Esophagus squamous epithelium (tissue), 5 donors: ENCODE data around the gene RAMP3. TPM values are rescaled to one million over a fixed set of nuclear protein-coding genes. Genes with fewer than 3 reads are reported as not detected.
"Not testable (repeated sequence)": the region's sequence is repeated elsewhere in the genome, so short reads cannot be mapped to it uniquely, and the experiment has no call there.

Source experiments
- DNase-seq: peaks from one replicate; lab custom pipeline; 2025; lab: John Stamatoyannopoulos, UW
- H3K27ac ChIP-seq, 4 donors: fragments of 200-600 bp; sonication (generic); one replicate each; pipeline ENCODE4 v1.5.1; 2016 to 2019; ENCODE audit warnings: mild to moderate bottlenecking in 1 of 4
- H3K27me3 ChIP-seq, 4 donors: fragments of 200-600 bp; sonication (generic); 1 replicate in 3 of 4; 2 replicates in 1 of 4; pipeline versions ENCODE4 v1.5.1 to v1.6.0; 2017 to 2021; ENCODE audit warnings: antibody characterized with exemption in 1 of 4
- H3K36me3 ChIP-seq, 3 donors: fragments of 200-600 bp; sonication (generic); one replicate each; pipeline ENCODE4 v1.5.1; 2016 to 2019
- H3K4me1 ChIP-seq, 3 donors: fragments of 200-600 bp; sonication (generic); one replicate each; pipeline ENCODE4 v1.5.1; 2017 to 2019
- H3K4me3 ChIP-seq, 4 donors: fragments of 200-600 bp; sonication (generic); 1 replicate in 3 of 4; 2 replicates in 1 of 4; pipeline ENCODE4 v1.5.1; 2016 to 2019; ENCODE audit warnings: mild to moderate bottlenecking in 2 of 4, moderate library complexity in 1 of 4
- H3K9me3 ChIP-seq, 3 donors: fragments of 200-600 bp; sonication (generic); one replicate each; pipeline ENCODE4 v1.5.1; 2016 to 2019
- CTCF ChIP-seq, 6 experiments: fragments of 450-650 bp in 4 of 6; fragments of 200-600 bp in 2 of 6; sonication (generic) in 2 of 6; IDR thresholded peaks; one replicate each; pipeline ENCODE4 v1.5.1; 2016 to 2019; ENCODE audit warnings: antibody characterized with exemption in 6 of 6, mild to moderate bottlenecking in 4 of 6, moderate library complexity in 4 of 6
- POLR2A ChIP-seq, 4 donors: fragments of 450-650 bp; IDR thresholded peaks; one replicate each; pipeline ENCODE4 v1.6.1; 2017; ENCODE audit warnings: antibody characterized with exemption in 4 of 4, mild to moderate bottlenecking in 4 of 4, moderate library complexity in 3 of 4
- WGBS, 2 donors: methylation state at CpG; one replicate each; pipeline ENCODE4 v1.1.5; 2018; 5-methylcytosine and 5-hydroxymethylcytosine counted together
- intact Hi-C: fragments of 100-400 bp; cut with DNase I; formaldehyde crosslinking; loops from one replicate; pipeline ENCODE4 v1.15.0; 2022
- total RNA-seq, 4 donors: library from RNA; depleted of rRNA; stranded (reverse); fragments of >200 nt; gene quantifications; one replicate each; pipeline ENCODE4 v1.1.0, GENCODE V29; 2016
- donor health status: DM: yes; HTN: yes; CAD: no.

RAMP3 gene
- total RNA-seq, 4 donors from 2014 or later = 7.1 to 35.9 (median 13.2) TPM

GRCh38 chr7:45163692-45164052 lies 6.1 kb downstream of the RAMP3 start:
- Histone ChIP-seq H3K9me3 (no peaks in the 10 kb centered on the region), H3K4me3 (no peak overlapping the region), H3K36me3 (no peaks in the 10 kb centered on the region), H3K27ac (no peak overlapping the region), H3K4me1 (no peaks in the 10 kb centered on the region), H3K27me3 (no peaks in the 10 kb centered on the region)
- WGBS, 2 donors = 76 to 100% methylated on average over 2 to 4 of the region's 4 CpGs
- no peak for DNase-seq
- intact Hi-C loops = no loop called here
- no peak for TF ChIP-seq CTCF (IDR thresholded peaks at IDR 0.05)
- TF ChIP-seq POLR2A (IDR thresholded peaks at IDR 0.05) = no peak

- intact Hi-C loops, DNase-seq, H3K27ac ChIP-seq, H3K9me3 ChIP-seq, H3K4me1 ChIP-seq, H3K36me3 ChIP-seq, H3K27me3 ChIP-seq, H3K4me3 ChIP-seq: not testable (repeated sequence)
- WGBS, 2 donors = 71 to 74% methylated on average over 3 of the region's 3 CpGs
Measured at GRCh38 chr7:45164271-45164670, 6.7 kb downstream of the RAMP3 start.

- no peak for DNase-seq
- no peak overlapping the region for H3K4me3 ChIP-seq
- no peak overlapping the region for H3K27ac ChIP-seq
- WGBS, 2 donors = 54 to 60% methylated on average over 3 of the region's 3 CpGs
- no peaks in the 10 kb centered on the region for H3K27me3 ChIP-seq
- no peaks in the 10 kb centered on the region for H3K4me1 ChIP-seq
- TF ChIP-seq CTCF (IDR thresholded peaks at IDR 0.05) = no peak
- no peak for TF ChIP-seq POLR2A (IDR thresholded peaks at IDR 0.05)
- intact Hi-C loops = no loop called here
- H3K36me3 ChIP-seq = no peaks in the 10 kb centered on the region
- H3K9me3 ChIP-seq = no peaks in the 10 kb centered on the region
Measured at GRCh38 chr7:45165857-45166256, 8.3 kb downstream of the RAMP3 start.

GRCh38 chr7:45171946-45172345 lies 14.4 kb downstream of the RAMP3 start:
- intact Hi-C loops = no loop called here
- no peak overlapping the region for H3K4me3 ChIP-seq
- H3K4me1 ChIP-seq = no peaks in the 10 kb centered on the region
- no peaks in the 10 kb centered on the region for H3K36me3 ChIP-seq
- H3K9me3 ChIP-seq = no peaks in the 10 kb centered on the region
- no peak for DNase-seq
- TF ChIP-seq CTCF (IDR thresholded peaks at IDR 0.05) (no peak), POLR2A (IDR thresholded peaks at IDR 0.05) (no peak)
- no peaks in the 10 kb centered on the region for H3K27me3 ChIP-seq
- H3K27ac ChIP-seq = no peak overlapping the region
- 100% methylated on average over 1 of the region's 1 CpG; no CpG with 5 or more reads in 1 of the 2 donors for WGBS, 2 donors

- TF ChIP-seq POLR2A (IDR thresholded peaks at IDR 0.05) (no peak), CTCF (IDR thresholded peaks at IDR 0.05) (no peak)
- H3K36me3 ChIP-seq = no peaks in the 10 kb centered on the region
- peaks cover 0 to 1% (median 0%) of the 10 kb centered on the region in 4 donors for H3K27me3 ChIP-seq
- 50 to 65% methylated on average over 4 to 5 of the region's 6 CpGs for WGBS, 2 donors
- intact Hi-C loops = no loop called here
- DNase-seq = no peak
- no peak overlapping the region for H3K4me3 ChIP-seq
- no peak overlapping the region for H3K27ac ChIP-seq
- no peaks in the 10 kb centered on the region for H3K9me3 ChIP-seq
- no peaks in the 10 kb centered on the region for H3K4me1 ChIP-seq
Measured at GRCh38 chr7:45173596-45174327, 16.2 kb downstream of the RAMP3 start.

- H3K4me3 ChIP-seq = no peak overlapping the region
- H3K4me1 ChIP-seq = no peaks in the 10 kb centered on the region
- H3K9me3 ChIP-seq = no peaks in the 10 kb centered on the region
- H3K27ac ChIP-seq = no peak overlapping the region
- H3K36me3 ChIP-seq = no peaks in the 10 kb centered on the region
- 89% methylated on average over 3 to 4 of the region's 4 CpGs for whole genome bisulfite sequencing, 2 donors
- H3K27me3 ChIP-seq = peaks cover 0 to 4% (median 0%) of the 10 kb centered on the region in 4 donors
- no peak for DNase-seq
- intact Hi-C loops = no loop called here
- TF ChIP-seq POLR2A (IDR thresholded peaks at IDR 0.05) (no peak), CTCF (IDR thresholded peaks at IDR 0.05) (no peak)
Measured at GRCh38 chr7:45174328-45174610, 16.7 kb downstream of the RAMP3 start.
